A673 (cell line): ENCODE measurements around the gene KRTAP10-5.

Experiments
- CTCF ChIP-seq: fragments of 300-800, 200-600 bp; sonication (generic); conservative IDR thresholded peaks from 2 replicates; pipeline ENCODE4 v1.5.1; 2017; ENCODE audit warnings: low read depth, mild to moderate bottlenecking, antibody characterized with exemption, low read length, moderate library complexity, mixed read lengths
- EZH2 ChIP-seq: fragments of 200-600 bp; sonication (generic); IDR thresholded peaks from 2 replicates; pipeline ENCODE4 v1.6.1; 2017; ENCODE audit warnings: borderline replicate concordance, low read depth, mild to moderate bottlenecking, mixed read lengths, antibody characterized with exemption, low read length; ENCODE audit not compliant: poor library complexity, severe bottlenecking

- no peak for TF ChIP-seq CTCF
- no peak for TF ChIP-seq EZH2
Observed at GRCh38 chr21:44539991-44540666, 40.3 kb downstream of the KRTAP10-5 start, which contains the start of gene KRTAP10-1.
